SIG-M5 treated with dmso at 0.1 percent for 504 hours (cell line): ENCODE measurements around the gene NLRP6.
"Not testable (repeated sequence)": the region's sequence is repeated elsewhere in the genome, so short reads cannot be mapped to it uniquely, and the experiment has no call there.

Experiments
- DNase-seq: peaks from one replicate; lab custom pipeline; 2025; ENCODE audit not compliant: unreplicated experiment; lab: John Stamatoyannopoulos, UW

The NLRP6 gene

GRCh38 chr11:319121-319887 is 41.1 kb downstream of the NLRP6 start:
- not testable (repeated sequence) for DNase-seq

- not testable (repeated sequence) for DNase-seq
Measured at GRCh38 chr11:319888-320273, 41.7 kb downstream of the NLRP6 start.

- DNase-seq, result no peak
Measured at GRCh38 chr11:324156-324555, 45.9 kb downstream of the NLRP6 start.

DNA sequence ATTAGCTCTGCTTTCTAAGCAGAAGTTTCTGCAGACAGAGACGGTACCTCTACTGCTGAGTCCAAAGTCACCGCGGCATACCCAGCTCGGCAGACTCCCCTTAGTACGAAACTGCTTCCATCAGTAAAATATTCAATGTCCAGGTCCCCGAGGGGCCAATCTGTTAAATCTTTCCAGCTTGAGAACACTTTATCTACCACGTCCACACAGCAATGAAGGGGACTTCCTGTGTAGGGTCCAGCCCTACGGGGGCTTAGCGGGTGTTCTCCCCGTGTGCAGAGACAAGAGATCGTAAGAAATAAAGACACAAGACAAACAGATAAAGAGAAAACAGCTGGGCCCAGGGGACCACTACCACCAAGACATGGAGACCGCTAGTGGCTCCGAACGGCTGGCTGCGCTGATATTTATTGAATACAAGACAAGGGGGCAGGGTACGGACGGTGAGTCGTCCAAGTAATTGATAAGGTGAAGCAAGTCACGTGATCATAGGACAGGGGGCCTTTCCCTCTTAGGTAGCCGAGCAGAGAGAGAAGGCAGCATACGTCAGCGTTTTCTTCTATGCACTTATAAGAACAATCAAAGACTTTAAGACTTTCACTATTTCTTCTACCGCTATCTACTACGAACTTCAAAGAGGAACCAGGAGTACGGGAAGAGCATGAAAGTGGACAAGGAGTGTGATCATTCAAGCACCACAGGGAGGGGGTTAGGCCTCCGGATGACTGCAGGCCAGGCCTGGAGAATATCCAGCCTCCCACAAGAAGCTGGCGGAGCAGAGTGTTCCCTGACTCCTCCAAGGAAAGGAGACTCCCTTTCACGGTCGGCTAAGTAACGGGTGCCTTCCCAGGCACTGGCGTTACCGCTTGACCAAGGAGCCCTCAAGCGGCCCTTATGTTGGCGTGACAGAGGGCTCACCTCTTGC is 46.6 kb downstream of the NLRP6 start:
- not testable (repeated sequence) for DNase-seq

DNA sequence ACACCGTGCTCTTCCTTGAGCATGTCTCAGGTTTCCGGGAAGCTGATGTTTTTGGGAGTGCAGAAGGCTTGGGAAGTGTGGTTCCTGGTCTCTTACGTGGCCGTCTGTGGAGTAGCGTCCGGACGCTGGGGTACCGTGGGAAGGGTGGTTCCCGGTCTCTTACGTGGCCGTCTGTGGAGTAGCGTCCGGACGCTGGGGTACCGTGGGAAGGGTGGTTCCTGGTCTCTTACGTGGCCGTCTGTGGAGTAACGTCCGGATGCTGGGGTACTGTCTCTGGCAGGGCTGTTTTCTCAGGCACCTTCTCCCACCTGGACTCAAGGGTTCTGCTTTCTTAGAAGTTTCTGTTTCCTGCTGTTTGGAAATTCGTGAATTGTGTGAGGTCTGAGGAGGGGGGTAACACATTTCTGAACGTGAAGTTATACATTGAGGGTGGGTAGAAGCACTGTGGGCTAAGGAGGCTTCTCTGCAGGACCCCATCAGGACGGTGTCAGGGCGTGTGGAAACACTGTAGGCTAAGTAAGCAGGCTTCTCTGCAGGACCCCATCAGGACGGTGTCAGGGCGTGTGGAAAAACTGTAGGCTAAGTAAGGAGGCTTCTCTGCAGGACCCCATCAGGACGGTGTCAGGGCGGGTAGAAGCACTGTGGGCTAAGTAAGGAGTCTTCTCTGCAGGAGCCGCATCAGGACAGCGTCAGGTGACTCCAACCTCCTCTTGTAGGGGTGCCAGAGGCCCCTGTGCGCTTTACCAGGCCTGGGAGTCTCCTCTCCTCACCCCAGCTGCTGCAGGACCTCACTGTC is 47.8 kb downstream of the NLRP6 start:
- DNase-seq, result no peak

- DNase-seq, result no peak
Measured at GRCh38 chr11:326592-326841, 48.3 kb downstream of the NLRP6 start.

GRCh38 chr11:326842-327580 is 48.8 kb downstream of the NLRP6 start:
- DNase-seq, result no peak

DNA sequence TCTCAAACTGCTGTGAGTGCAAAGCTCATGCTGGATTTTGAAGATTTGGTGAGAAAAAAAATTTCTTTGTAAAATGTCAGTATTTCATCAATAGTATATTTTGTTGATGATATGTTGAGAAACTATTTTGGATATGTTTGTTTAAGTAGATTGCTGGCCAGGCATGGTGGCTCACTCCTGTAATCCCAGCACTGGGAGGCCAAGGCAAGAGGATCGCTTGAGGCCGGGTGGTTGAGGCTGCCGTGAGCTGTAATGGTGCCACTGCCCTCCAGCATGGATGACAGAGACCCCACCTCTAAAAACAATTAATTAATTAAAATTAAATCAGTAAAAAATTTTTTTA is 49.3 kb downstream of the NLRP6 start:
- DNase-seq, result no peak

- no peak for DNase-seq
Measured at GRCh38 chr11:328012-328411, 49.8 kb downstream of the NLRP6 start.

DNA sequence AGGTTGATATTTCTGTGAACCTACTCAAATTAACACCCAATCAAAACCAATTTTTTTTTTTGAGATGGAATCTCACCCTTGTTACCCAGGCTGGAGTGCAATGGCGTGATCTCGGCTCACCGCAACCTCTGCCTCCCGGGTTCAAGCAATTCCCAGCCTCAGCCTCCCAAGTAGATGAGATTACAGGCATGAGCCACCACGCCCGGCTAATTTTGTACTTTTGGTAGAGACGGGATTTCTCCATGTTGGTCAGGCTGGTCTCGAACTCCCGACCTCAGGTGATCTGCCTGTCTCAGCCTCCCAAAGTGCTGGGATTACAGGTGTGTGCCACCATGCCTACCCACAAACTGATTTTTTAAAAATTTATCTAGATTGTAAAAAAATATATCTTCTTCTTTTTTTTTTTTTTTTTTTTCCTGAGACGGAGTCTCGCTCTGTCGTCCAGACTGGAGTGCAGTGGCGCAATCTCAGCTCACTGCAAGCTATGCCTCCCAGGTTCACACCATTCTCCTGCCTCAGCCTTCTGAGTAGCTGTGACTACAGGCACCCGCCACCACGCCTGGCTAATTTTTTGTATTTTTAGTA is 50.4 kb downstream of the NLRP6 start:
- not testable (repeated sequence) for DNase-seq

- DNase-seq, result no peak
Measured at GRCh38 chr11:329886-330253, 51.7 kb downstream of the NLRP6 start.

GRCh38 chr11:330307-330693 is 52.1 kb downstream of the NLRP6 start:
- no peak for DNase-seq

- no peak for DNase-seq
Measured at GRCh38 chr11:330694-331357, 52.6 kb downstream of the NLRP6 start.

GRCh38 chr11:331358-332060 is 53.3 kb downstream of the NLRP6 start:
- no peak for DNase-seq

DNA sequence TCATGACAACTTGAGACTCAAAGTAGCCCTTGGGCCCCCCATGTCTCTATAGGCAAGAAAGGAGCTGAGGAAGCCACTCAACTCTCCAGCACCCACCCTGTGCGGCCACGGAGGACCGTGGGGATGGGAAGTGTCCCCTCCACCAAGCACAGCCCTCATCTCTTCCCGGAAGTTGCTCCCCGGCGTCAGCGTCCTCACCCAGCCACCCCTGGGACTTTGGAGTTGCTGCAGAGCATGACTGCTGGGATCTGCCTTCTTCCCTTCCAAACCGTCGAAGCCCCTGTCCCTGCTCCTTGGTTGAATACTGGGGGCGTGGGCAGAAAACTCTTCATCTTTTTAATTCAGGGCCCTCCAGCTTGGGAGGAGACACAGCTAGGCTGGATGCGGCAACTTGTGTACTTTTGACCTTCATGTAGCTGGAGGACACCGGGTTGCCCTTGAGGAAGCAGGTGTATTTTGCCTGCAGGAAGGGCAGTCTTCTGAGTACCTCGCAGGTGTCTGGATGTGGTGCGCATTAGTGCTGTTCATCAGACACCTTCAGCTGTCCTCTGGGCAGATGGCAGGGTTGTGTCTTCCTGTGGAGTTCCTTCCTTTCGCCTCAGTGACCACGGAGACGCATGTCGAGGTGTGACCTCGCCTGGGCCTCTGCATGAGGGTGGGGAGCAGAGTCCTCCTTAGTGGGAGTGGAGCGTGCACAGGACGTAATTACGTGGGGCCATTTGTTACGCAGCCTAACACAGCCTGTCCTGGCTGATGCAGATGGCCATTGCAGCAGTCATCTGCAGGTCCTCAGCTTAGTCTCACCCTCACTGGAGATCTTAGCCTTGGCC is 54.7 kb downstream of the NLRP6 start:
- no peak for DNase-seq

DNA sequence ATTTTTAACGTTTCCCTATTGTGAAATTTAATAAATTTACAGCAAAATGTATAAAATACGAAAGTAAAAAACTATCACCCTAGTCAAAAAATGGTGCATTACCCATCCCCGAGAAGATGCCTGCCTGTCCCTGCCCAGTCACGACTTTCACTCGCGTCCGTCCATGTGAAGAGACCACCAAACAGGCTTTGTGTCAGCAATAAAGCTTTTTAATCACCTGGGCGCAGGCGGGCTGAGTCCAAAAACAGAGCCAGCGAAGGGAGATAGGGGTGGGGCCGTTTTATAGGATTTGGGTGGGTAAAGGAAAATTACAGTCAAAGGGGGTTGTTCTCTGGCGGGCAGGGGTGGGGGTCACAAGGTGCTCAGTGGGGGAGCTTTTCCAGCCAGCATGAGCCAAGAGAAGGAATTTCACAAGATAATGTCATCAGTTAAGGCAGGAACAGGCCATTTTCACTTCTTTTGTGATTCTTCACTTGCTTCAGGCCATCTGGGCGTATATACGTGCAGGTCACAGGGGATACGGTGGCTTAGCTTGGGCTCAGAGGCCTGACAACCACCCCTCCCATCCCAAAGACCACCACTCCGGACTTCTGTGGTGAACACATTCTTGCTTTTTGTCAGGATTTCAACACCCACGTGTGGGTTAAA is 55.5 kb downstream of the NLRP6 start:
- not testable (repeated sequence) for DNase-seq

DNA sequence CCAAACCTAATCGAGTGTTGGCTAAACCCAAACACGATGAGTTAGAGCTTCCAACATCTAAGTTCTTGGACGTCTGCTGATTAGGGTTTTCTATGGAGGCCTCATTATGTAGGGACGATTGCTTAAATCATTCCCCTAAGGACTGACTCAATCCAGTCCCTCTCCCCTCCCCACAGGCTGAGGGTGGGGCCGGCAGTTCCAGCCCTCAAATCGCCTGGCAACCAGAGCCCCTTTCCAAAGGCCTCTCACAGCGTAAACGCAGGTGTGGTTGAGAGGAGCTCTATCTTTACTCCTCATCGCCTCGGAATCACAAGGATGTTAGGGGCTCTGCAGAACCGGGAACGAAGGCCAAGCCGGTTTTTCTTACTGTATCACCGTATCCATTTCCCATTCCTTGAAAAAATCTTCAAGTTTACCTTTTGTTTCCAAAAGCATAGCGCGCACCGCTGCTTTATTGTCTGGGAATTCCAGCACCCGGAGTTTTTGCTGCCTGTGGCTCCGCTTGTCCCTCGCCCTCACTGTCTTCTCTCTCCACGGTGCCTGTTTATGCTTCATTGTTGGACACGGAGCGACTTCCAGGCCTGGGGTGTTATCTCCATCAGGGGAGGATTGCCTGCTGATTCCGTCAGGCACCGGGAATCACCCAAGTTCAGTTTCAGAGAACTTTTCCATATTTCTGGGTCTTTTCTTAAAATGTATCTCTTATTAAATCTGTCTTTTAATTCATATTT is 56.2 kb downstream of the NLRP6 start:
- no peak for DNase-seq
